ENCODE measurements around the gene CCDC50. TPM values are rescaled to one million over a fixed set of nuclear protein-coding genes. Genes with fewer than 3 reads are reported as not detected.

Gene CCDC50
- total RNA-seq, 1 experiment from 2014 or later: 47.8 TPM

- Histone ChIP-seq H3K9me2 (ENCODE audit: insufficient read depth) (no peaks in the 10 kb centered on the region), H3K27ac (ENCODE audit: low read depth, low read length) (no peak overlapping the region), H4K20me1 (ENCODE audit: insufficient read depth) (no peaks in the 10 kb centered on the region), H3K9me3 (ENCODE audit: control insufficient read depth in 1 of 2, insufficient read depth in 1 of 2, low read depth in 1 of 2, low read length in 2 of 2) (peaks cover 7 to 13% of the 10 kb centered on the region in 2 experiments; a peak in 3 of 4 replicates), H3K27me3 (ENCODE audit: insufficient read depth, low read length) (no peaks in the 10 kb centered on the region), H3K9ac (ENCODE audit: low read length) (no peak overlapping the region), H3K79me2 (ENCODE audit: insufficient read depth, low read length) (no peaks in the 10 kb centered on the region), H3K36me3 (ENCODE audit: control insufficient read depth in 1 of 2, insufficient read depth in 2 of 2, low read length in 2 of 2) (no peaks in the 10 kb centered on the region), H3K4me3 (replicated peaks in 1 of 2; ENCODE audit: low read depth in 1 of 2, low read length in 2 of 2) (no peak overlapping the region), H2AFZ (ENCODE audit: low read depth, low read length, poor library complexity, severe bottlenecking) (no peak overlapping the region), H3K4me2 (ENCODE audit: low read length) (no peak overlapping the region), H3K4me1 (ENCODE audit: control insufficient read depth in 1 of 2, insufficient read depth in 2 of 2, low read length in 2 of 2) (no peaks in the 10 kb centered on the region; a peak in 1 of 4 replicates)
- ChIA-PET POLR2A (no interaction called here), CTCF (no interaction called here), RAD21 (ENCODE audit: low non-redundant PET in 1 of 2, low total read pairs in 2 of 2, uncharacterized antibody in 2 of 2, unreplicated experiment in 2 of 2) (no interaction called here)
- BruUV-seq (replicated peaks): no TSS peak
- no peak for DNase-seq (ENCODE audit: low read depth, low spot score)
- ATAC-seq: no peak
- intact Hi-C loops (cut with micrococcal nuclease): no loop called here
- no peak for TF ChIP-seq POLR2A (IDR thresholded peaks at IDR 0.05; ENCODE audit: borderline replicate concordance, extremely low read depth, insufficient read depth, insufficient read length)
- no peak for TF ChIP-seq SRF (IDR thresholded peaks at IDR 0.05; ENCODE audit: low read depth)
- no peak for TF ChIP-seq ZNF274 (IDR thresholded peaks at IDR 0.05; ENCODE audit: low read depth, low read length)
- TF ChIP-seq, protein P1, sequence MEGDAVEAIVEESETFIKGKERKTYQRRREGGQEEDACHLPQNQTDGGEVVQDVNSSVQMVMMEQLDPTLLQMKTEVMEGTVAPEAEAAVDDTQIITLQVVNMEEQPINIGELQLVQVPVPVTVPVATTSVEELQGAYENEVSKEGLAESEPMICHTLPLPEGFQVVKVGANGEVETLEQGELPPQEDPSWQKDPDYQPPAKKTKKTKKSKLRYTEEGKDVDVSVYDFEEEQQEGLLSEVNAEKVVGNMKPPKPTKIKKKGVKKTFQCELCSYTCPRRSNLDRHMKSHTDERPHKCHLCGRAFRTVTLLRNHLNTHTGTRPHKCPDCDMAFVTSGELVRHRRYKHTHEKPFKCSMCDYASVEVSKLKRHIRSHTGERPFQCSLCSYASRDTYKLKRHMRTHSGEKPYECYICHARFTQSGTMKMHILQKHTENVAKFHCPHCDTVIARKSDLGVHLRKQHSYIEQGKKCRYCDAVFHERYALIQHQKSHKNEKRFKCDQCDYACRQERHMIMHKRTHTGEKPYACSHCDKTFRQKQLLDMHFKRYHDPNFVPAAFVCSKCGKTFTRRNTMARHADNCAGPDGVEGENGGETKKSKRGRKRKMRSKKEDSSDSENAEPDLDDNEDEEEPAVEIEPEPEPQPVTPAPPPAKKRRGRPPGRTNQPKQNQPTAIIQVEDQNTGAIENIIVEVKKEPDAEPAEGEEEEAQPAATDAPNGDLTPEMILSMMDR (IDR thresholded peaks at IDR 0.05 in 2 of 3, conservative IDR thresholded peaks at IDR 0.05 in 1 of 3; ENCODE audit: borderline replicate concordance in 1 of 3, insufficient read depth in 1 of 3, low read depth in 2 of 3, low read length in 2 of 3): no peak
- no peak for TF ChIP-seq SIN3A (IDR thresholded peaks at IDR 0.05; ENCODE audit: low read depth)
- no peak for TF ChIP-seq EZH2phosphoT487 (IDR thresholded peaks at IDR 0.05; ENCODE audit: borderline replicate concordance)
- no peak for TF ChIP-seq POLR2AphosphoS5 (IDR thresholded peaks at IDR 0.05; ENCODE audit: low read depth, low read length)
- no peak for TF ChIP-seq ZBTB33 (IDR thresholded peaks at IDR 0.05; ENCODE audit: extremely low read depth, insufficient replicate concordance, low read length)
- no peak for TF ChIP-seq YY1 (IDR thresholded peaks at IDR 0.05; ENCODE audit: extremely low read depth, insufficient replicate concordance, low read depth, low read length)
- TF ChIP-seq, protein P2, sequence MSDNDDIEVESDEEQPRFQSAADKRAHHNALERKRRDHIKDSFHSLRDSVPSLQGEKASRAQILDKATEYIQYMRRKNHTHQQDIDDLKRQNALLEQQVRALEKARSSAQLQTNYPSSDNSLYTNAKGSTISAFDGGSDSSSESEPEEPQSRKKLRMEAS (IDR thresholded peaks at IDR 0.05): no peak
- TF ChIP-seq, protein P3, sequence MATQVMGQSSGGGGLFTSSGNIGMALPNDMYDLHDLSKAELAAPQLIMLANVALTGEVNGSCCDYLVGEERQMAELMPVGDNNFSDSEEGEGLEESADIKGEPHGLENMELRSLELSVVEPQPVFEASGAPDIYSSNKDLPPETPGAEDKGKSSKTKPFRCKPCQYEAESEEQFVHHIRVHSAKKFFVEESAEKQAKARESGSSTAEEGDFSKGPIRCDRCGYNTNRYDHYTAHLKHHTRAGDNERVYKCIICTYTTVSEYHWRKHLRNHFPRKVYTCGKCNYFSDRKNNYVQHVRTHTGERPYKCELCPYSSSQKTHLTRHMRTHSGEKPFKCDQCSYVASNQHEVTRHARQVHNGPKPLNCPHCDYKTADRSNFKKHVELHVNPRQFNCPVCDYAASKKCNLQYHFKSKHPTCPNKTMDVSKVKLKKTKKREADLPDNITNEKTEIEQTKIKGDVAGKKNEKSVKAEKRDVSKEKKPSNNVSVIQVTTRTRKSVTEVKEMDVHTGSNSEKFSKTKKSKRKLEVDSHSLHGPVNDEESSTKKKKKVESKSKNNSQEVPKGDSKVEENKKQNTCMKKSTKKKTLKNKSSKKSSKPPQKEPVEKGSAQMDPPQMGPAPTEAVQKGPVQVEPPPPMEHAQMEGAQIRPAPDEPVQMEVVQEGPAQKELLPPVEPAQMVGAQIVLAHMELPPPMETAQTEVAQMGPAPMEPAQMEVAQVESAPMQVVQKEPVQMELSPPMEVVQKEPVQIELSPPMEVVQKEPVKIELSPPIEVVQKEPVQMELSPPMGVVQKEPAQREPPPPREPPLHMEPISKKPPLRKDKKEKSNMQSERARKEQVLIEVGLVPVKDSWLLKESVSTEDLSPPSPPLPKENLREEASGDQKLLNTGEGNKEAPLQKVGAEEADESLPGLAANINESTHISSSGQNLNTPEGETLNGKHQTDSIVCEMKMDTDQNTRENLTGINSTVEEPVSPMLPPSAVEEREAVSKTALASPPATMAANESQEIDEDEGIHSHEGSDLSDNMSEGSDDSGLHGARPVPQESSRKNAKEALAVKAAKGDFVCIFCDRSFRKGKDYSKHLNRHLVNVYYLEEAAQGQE (IDR thresholded peaks at IDR 0.05; ENCODE audit: low read depth): no peak
- no peak for TF ChIP-seq ZFX (IDR thresholded peaks at IDR 0.05)
- TF ChIP-seq CEBPB (IDR thresholded peaks at IDR 0.05; ENCODE audit: low read depth): no peak
- no peak for TF ChIP-seq TCF7L2 (IDR thresholded peaks at IDR 0.05; ENCODE audit: borderline replicate concordance, extremely low read depth, insufficient read depth, insufficient read length)
- TF ChIP-seq SP1 (IDR thresholded peaks at IDR 0.05; ENCODE audit: low read depth): no peak
- no peak for TF ChIP-seq CBX3 (IDR thresholded peaks at IDR 0.05; ENCODE audit: low read depth)
- TF ChIP-seq ELF1 (IDR thresholded peaks at IDR 0.05; ENCODE audit: borderline replicate concordance, low read depth): no peak
- TF ChIP-seq EGR1 (IDR thresholded peaks at IDR 0.05; ENCODE audit: low read depth): no peak
- TF ChIP-seq RAD21 (IDR thresholded peaks at IDR 0.05; ENCODE audit: low read depth): no peak
Measured at GRCh38 chr3:191409791-191410359, 80.7 kb downstream of the CCDC50 start.

Data from HCT116 (cell line).